GM10266 (cell line): ENCODE results near the gene GSK3A.

ENCODE experiments used
- DNase-seq: peaks from one replicate; pipeline ENCODE4 v3.0.0; 2012; ENCODE audit errors: extremely low spot score
- TF ChIP-seq, protein P1 (sequence below): IDR thresholded peaks from 2 replicates; pipeline ENCODE4 v1.5.1; 2012; ENCODE audit warnings: mild to moderate bottlenecking, low read depth; ENCODE audit not compliant: control insufficient read depth, insufficient read depth; ENCODE audit errors: missing control alignments

GSK3A gene

DNA sequence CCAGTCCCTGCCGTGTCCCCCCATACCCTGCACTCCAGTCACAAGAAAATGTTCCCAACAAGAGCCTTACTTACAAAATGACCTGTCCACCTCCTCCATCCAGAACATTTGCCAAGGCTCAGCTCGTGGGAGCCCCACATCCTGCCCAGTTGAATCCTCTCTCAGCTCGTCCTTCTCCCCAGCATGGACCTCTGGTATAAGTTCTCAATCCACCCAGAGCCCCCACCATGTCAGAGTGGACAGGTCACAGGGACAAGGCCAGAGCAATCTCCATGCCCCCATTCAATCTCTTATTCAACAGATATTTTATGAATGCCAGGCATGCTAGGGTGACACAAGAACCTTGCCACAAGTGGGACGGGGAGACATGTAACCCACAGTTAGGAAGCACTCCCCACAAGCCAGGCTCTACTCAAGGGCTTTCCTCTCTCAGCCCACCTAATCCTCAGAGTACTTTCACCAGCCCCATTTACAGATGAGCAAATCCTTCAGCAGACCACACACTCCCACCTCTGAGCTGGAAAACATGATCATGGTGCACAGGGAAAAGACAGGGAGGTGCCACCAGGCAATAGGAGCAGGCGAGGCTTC, 40.0 kb downstream of the GSK3A start:
- TF ChIP-seq, protein P1, sequence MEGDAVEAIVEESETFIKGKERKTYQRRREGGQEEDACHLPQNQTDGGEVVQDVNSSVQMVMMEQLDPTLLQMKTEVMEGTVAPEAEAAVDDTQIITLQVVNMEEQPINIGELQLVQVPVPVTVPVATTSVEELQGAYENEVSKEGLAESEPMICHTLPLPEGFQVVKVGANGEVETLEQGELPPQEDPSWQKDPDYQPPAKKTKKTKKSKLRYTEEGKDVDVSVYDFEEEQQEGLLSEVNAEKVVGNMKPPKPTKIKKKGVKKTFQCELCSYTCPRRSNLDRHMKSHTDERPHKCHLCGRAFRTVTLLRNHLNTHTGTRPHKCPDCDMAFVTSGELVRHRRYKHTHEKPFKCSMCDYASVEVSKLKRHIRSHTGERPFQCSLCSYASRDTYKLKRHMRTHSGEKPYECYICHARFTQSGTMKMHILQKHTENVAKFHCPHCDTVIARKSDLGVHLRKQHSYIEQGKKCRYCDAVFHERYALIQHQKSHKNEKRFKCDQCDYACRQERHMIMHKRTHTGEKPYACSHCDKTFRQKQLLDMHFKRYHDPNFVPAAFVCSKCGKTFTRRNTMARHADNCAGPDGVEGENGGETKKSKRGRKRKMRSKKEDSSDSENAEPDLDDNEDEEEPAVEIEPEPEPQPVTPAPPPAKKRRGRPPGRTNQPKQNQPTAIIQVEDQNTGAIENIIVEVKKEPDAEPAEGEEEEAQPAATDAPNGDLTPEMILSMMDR, result no peak
- DNase-seq, result no peak

DNA sequence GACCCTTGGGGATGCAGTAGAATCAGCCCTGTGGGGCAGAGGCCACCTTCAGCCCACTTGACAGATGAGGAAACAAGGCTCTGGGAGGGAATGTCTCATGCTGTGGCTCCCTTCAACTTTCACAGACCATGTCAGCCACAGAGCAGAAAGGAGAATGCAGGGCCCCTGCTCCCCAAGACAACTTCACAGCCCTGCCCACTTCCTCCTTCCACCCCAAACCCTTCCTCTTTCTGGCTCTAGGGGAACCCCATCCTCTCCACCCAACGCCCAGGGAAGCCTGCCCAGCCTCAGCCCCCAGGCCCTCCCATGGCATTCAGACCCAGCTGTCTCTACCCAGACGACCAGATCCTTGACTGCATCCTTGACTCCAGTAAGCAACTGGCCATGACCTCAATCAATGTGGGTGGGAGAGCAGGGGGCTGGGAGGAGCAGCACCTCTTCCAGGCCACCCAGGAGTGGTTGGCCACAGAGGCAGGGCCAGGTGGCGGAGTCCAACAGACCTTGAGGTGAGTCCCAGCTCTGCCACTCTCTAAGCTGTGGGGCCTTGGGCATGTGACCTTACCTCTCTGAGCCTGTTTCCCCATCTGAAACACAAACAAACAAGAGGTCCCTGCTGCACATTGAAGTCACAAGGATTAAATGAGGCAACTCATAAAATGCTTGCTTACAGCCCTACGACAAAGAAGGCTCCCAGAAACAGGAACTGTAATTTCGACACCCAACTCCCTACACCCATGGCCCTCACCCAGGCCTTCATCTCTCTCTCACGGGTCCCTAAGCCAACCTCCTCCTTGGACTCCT, 40.7 kb downstream of the GSK3A start:
- peak; percentile 85 for DNase-seq

DNA sequence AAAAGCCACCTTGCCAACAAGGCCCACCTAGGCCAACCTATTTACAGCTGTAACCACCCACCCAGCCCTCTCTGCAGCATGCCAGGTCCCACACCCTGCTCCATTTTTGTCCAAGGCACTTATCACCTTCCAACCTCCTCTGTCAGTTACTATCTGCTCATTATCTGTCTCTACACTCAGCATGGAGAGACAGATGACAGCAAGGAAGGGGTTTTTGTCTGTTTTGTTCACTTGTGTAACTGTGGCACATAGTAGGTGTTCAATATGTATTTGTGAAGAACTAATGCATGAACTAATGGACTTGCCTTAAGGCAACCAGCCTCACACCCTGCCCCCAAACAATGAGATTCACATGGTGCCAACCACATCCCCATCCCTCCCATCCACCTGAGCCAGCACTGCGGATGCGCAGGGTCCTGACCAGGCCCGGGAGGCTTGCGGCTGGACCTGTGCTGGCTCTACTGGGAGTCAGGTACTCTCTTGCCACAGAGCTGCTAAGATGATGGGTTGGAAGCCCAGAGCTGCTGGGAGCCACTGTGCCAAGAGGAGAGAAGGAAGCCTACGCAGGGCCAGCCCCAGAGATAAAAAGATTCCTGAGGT, 42.2 kb downstream of the GSK3A start:
- TF ChIP-seq, protein P1, result no peak
- DNase-seq, result no peak

More for the DNA sequence above, 40.7 kb downstream of the GSK3A start:
- TF ChIP-seq, protein P1, result no peak

DNA sequence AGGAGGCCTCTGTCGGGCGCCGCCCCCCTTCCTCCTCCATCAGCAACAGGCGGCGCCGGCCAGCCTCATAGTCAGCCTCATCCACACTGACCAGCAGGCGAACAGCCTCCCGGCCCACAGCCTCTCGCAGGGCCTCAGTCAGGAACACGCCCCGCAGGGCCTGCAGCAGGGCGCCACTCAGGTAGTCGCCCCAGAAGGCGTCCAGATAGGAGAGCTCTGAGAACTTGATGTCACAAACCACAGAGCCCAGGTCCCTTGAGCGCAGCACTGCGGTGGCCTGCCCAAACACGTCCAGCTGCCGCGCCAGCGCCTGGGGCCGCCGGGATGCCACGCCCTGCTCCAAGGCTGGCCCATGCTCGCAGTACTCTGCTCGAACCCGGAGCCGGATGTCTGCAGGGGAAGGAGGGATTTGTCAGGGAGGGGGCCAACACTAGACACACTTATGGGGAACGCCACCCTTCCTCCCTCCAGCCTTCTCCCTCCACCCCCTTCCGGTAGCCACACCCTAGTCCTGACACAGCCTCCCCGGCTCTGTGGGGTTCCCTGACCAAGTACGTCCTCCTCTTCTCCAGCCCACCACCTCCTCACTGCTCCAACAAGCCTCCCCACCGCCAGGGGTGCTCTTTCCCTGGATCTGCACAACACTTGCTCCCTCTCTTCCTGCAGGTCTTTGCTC, 42.8 kb downstream of the GSK3A start:
- peak; percentile 86 for DNase-seq
- TF ChIP-seq, protein P1, result peak; percentile 61

DNA sequence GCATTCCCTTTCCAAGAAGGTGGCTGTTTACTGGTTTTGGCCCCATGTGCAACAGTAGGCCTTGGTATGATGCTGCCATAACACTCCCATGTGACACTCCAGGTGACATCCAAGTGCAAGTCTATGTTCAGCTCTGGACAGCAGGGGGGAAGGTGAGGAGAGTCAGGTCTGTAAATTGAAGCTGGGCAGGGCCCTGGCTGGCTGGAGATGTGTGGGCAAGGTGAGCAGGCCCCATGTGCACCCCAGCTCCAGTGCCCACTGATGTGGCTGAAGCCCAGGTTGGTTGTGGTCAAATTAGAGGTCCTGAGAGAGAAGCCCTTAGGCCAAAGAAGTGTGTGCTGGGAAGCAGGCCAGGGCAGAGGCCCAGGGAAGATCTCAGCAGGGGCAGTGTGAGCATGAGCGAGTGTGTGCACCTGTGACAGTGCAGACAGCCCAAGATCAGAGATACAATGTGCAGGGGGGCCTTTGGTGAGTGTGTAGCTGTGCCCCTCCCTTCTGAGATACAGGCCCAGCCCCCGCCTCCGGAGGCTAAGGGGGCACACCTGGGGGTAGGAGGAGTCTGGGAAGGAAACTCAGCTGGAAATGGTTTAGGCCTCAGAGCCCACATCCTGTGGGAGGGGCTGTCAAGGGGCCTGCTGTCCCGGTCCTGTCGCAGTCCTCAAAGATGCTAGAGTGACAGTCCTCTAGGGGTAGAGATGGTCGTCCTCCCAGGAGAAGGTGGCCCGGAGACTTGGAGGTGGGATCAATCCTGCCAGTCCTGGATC, 43.5 kb downstream of the GSK3A start:
- DNase-seq, result peak; percentile 85
- TF ChIP-seq, protein P1, result no peak

DNA sequence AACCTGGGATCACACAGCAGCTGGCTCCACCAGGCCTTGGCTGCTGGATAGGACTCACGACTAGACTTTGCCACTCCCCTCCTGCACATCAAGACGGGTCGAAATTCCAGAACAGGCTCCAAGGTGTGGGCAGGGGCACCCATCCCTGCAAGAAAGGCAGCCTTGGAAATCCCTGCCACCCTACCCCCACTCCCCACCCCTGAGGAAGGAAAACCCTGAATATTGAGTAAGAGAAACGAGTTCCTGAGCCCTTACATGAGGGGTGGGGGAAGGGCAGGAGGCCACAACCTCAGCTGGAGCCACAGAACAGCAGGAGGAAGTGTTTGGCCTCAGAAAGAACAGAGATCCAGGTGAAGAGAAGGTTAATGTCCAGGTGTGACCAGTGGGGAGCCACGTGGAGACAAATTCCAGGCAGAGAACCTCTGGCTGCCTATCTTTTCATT, 45.0 kb downstream of the GSK3A start:
- TF ChIP-seq, protein P1, result no peak
- DNase-seq, result no peak
